DOHH2 (cell line): Measurements from ENCODE around the gene LOXL1.

Experiments used
- H3F3A ChIP-seq: fragments of 200-600 bp; sonication (generic), shearing (Covaris generic); 2 replicates; pipeline ENCODE4 v1.6.0; 2016; ENCODE audit warnings: antibody characterized with exemption, mild to moderate bottlenecking; ENCODE audit not compliant: control insufficient read depth, insufficient read depth
- H3K27ac ChIP-seq: fragments of 200-600 bp; sonication (generic); 2 replicates; pipeline ENCODE4 v1.5.1; 2014; ENCODE audit warnings: low read depth, mild to moderate bottlenecking, low read length, moderate library complexity
- H3K27me3 ChIP-seq: fragments of 200-600 bp; sonication (generic); 2 replicates; pipeline ENCODE4 v1.6.1; 2014; ENCODE audit warnings: mild to moderate bottlenecking, low read length, mixed read lengths; ENCODE audit not compliant: control insufficient read depth
- H3K36me3 ChIP-seq: fragments of 200-600 bp; sonication (generic); 2 replicates; pipeline ENCODE4 v1.6.1; 2014; ENCODE audit warnings: mild to moderate bottlenecking, low read length, moderate library complexity, mixed read lengths; ENCODE audit not compliant: control insufficient read depth
- H3K4me1 ChIP-seq: fragments of 200-600 bp; sonication (generic); 2 replicates; pipeline ENCODE4 v1.6.1; 2014; ENCODE audit warnings: mild to moderate bottlenecking, low read length, mixed read lengths; ENCODE audit not compliant: control insufficient read depth
- H3K4me2 ChIP-seq: fragments of 200-600 bp; sonication (generic); 2 replicates; pipeline ENCODE4 v1.6.0; 2014; ENCODE audit warnings: mild to moderate bottlenecking, low read length, moderate library complexity
- H3K4me3 ChIP-seq: fragments of 200-600 bp; sonication (generic); 2 replicates; pipeline ENCODE4 v1.5.1; 2014; ENCODE audit warnings: mild to moderate bottlenecking, low read length, mixed read lengths
- H3K79me2 ChIP-seq: fragments of 200-600 bp; sonication (generic); 2 replicates; pipeline ENCODE4 v1.6.1; 2014; ENCODE audit warnings: mild to moderate bottlenecking, low read length, mixed read lengths; ENCODE audit not compliant: control insufficient read depth
- H3K9me2 ChIP-seq: fragments of 200-600 bp; sonication (generic); replicated peaks from 2 replicates; pipeline ENCODE4 v1.6.1; 2014; ENCODE audit warnings: mild to moderate bottlenecking, low read length, mixed read lengths; ENCODE audit not compliant: control insufficient read depth
- H3K9me3 ChIP-seq: fragments of 200-600 bp; sonication (generic); 2 replicates; pipeline ENCODE4 v1.6.1; 2014; ENCODE audit warnings: antibody characterized with exemption, low read length, mixed read lengths; ENCODE audit not compliant: control insufficient read depth, insufficient read depth
- H4K20me1 ChIP-seq: fragments of 200-600 bp; sonication (generic); 2 replicates; pipeline ENCODE4 v1.6.0; 2014; ENCODE audit warnings: low read depth, mild to moderate bottlenecking, antibody characterized with exemption, low read length, moderate library complexity; ENCODE audit not compliant: control insufficient read depth, insufficient read depth
- EZH2phosphoT487 ChIP-seq: fragments of 200-600 bp; sonication (generic); IDR thresholded peaks from 2 replicates; pipeline ENCODE4 v1.6.1; 2017; ENCODE audit warnings: borderline replicate concordance, mild to moderate bottlenecking, antibody characterized with exemption, low read length, moderate library complexity, mixed read lengths
- TF ChIP-seq, protein P1 (sequence below): fragments of 200-600 bp; sonication (generic); IDR thresholded peaks from one replicate; pipeline ENCODE4 v1.5.1; 2014; ENCODE audit warnings: antibody characterized with exemption, mild to moderate bottlenecking, low read depth, low read length; ENCODE audit not compliant: poor library complexity, severe bottlenecking

LOXL1 gene

DNA sequence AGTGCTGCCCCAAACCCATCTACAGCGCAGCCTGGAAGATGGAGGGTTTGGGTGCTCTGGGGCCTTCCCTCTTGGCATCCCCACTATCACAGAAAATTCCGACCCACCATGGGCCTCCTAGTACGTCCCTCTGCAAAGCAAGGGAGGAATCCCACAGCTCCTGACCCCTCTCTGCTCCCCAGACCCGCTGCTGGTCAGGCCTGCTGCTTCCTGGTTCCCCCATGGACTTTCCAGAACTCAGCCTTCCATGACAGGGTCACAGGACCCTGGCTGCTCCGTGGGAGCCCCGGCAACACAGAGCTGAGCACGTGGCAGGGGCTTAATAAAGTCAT, 3.1 kb upstream of the LOXL1 start:
- Histone ChIP-seq H3K27ac (no peak overlapping the region), H3K27me3 (peaks cover 3% of the 10 kb centered on the region; the same call in 1 of the 2 replicates), H3K79me2 (no peaks in the 10 kb centered on the region), H3F3A (no peaks in the 10 kb centered on the region), H3K36me3 (no peaks in the 10 kb centered on the region), H3K9me2 (no peaks in the 10 kb centered on the region), H3K9me3 (no peaks in the 10 kb centered on the region), H4K20me1 (no peaks in the 10 kb centered on the region), H3K4me3 (no peak overlapping the region), H3K4me2 (no peak overlapping the region), H3K4me1 (peaks cover 4% of the 10 kb centered on the region)
- TF ChIP-seq EZH2phosphoT487, result no peak
- TF ChIP-seq, protein P1, sequence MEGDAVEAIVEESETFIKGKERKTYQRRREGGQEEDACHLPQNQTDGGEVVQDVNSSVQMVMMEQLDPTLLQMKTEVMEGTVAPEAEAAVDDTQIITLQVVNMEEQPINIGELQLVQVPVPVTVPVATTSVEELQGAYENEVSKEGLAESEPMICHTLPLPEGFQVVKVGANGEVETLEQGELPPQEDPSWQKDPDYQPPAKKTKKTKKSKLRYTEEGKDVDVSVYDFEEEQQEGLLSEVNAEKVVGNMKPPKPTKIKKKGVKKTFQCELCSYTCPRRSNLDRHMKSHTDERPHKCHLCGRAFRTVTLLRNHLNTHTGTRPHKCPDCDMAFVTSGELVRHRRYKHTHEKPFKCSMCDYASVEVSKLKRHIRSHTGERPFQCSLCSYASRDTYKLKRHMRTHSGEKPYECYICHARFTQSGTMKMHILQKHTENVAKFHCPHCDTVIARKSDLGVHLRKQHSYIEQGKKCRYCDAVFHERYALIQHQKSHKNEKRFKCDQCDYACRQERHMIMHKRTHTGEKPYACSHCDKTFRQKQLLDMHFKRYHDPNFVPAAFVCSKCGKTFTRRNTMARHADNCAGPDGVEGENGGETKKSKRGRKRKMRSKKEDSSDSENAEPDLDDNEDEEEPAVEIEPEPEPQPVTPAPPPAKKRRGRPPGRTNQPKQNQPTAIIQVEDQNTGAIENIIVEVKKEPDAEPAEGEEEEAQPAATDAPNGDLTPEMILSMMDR, result no peak

DNA sequence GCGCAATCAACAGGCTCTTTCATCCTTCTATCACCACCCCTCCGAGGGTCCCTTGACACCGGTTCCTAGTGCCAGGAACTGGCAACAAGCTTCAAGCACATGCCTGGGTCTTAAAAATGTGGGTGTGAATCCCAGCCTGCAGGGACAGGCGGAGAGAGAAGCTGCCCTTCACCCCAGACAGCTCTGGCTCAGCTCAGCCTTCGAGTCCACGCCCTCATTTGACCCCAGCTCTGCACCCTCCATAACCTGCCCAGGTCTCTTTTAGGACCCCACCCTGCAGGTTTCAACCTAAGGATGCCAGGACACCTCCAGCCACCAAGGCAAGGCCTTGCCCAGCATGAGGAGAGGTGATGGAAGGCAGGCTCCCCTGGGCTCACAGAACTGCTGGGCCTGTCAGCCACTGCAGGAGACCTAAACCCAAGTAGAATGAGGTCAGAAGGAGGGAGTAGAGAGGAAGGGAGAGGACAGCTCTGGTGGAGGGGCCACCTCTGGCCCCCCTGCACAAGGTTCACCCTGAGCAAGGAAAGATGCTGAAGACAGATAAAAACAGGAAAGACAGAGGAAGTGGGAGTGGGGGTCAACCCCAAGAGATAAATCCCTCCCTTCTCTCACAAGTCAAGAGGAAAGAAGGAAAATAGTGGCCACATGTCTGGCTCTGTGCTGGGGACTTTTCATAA, 2.6 kb upstream of the LOXL1 start:
- no peaks in the 10 kb centered on the region for H3K9me3 ChIP-seq
- H3K79me2 ChIP-seq, result no peaks in the 10 kb centered on the region
- no peaks in the 10 kb centered on the region for H3K36me3 ChIP-seq
- no peaks in the 10 kb centered on the region for H3F3A ChIP-seq
- H3K4me1 ChIP-seq, result peaks cover 4% of the 10 kb centered on the region
- H3K4me3 ChIP-seq, result no peak overlapping the region
- H4K20me1 ChIP-seq, result no peaks in the 10 kb centered on the region
- TF ChIP-seq EZH2phosphoT487, result no peak
- TF ChIP-seq, protein P1, result no peak
- H3K4me2 ChIP-seq, result no peak overlapping the region
- peaks cover 3% of the 10 kb centered on the region; the same call in 1 of the 2 replicates for H3K27me3 ChIP-seq
- no peak overlapping the region for H3K27ac ChIP-seq
- no peaks in the 10 kb centered on the region for H3K9me2 ChIP-seq

DNA sequence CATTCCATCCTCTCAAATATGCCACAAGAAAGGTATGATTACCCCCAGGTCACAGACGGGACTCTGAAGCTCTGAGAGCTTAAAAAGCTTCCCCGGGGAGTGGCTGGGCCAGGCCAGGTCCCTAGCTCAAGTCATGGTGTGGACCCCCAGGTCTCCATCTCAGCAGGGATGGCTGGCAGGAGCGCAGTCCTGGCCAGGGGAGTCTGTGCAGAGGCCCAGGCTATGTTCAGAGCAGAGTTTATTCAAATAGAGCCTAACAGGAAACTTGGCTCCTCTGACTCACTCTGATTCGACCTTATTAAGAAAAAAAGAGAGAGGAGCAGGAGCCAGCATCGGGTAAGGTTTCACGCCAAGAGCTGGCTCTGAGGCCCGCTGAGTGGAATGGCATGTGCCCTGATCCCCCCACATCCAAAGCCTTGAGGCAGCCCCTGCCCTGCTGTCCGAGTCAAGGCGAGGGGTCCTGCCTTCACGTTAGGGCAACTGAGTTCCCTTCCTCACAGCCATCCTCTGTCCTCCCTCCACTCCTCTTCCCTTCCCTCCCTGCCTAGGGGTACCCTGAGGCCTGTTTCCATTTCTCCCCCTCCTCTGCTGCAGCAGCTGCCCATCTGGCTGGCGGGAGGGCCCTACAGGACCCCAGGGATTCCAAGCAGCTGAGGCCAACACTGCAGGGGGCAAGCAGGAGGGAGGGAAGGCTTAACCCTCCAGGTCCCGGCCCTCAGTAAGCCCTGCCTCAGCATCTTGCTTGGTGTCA, 1.9 kb upstream of the LOXL1 start:
- no peak for TF ChIP-seq EZH2phosphoT487
- TF ChIP-seq, protein P1, result no peak
- Histone ChIP-seq H3K79me2 (no peaks in the 10 kb centered on the region), H3K4me1 (peaks cover 4% of the 10 kb centered on the region), H4K20me1 (no peaks in the 10 kb centered on the region), H3K9me3 (no peaks in the 10 kb centered on the region), H3F3A (no peaks in the 10 kb centered on the region), H3K36me3 (no peaks in the 10 kb centered on the region), H3K27me3 (peaks cover 3% of the 10 kb centered on the region; the same call in 1 of the 2 replicates), H3K4me2 (no peak overlapping the region), H3K9me2 (no peaks in the 10 kb centered on the region), H3K27ac (no peak overlapping the region), H3K4me3 (no peak overlapping the region)
